A172 (cell line): ENCODE data around the gene SNAP23. TPM values are rescaled to one million over a fixed set of nuclear protein-coding genes. Genes with fewer than 3 reads are reported as not detected.
"Not testable (repeated sequence)": the region's sequence is repeated elsewhere in the genome, so short reads cannot be mapped to it uniquely, and the experiment has no call there.

ENCODE experiments used
- DNase-seq: peaks from one replicate; pipeline ENCODE4 v3.0.0-alpha.2; 2015; ENCODE audit warnings: low spot score
- total RNA-seq: library from RNA; depleted of rRNA; stranded (reverse); fragments of >200 nt; shearing (Covaris generic); gene quantifications from 2 replicates; pipeline ENCODE4 v1.2.3, GENCODE V29; 2014

Gene SNAP23
- total RNA-seq, 1 experiment from 2014 or later, result 64.1 TPM

DNA sequence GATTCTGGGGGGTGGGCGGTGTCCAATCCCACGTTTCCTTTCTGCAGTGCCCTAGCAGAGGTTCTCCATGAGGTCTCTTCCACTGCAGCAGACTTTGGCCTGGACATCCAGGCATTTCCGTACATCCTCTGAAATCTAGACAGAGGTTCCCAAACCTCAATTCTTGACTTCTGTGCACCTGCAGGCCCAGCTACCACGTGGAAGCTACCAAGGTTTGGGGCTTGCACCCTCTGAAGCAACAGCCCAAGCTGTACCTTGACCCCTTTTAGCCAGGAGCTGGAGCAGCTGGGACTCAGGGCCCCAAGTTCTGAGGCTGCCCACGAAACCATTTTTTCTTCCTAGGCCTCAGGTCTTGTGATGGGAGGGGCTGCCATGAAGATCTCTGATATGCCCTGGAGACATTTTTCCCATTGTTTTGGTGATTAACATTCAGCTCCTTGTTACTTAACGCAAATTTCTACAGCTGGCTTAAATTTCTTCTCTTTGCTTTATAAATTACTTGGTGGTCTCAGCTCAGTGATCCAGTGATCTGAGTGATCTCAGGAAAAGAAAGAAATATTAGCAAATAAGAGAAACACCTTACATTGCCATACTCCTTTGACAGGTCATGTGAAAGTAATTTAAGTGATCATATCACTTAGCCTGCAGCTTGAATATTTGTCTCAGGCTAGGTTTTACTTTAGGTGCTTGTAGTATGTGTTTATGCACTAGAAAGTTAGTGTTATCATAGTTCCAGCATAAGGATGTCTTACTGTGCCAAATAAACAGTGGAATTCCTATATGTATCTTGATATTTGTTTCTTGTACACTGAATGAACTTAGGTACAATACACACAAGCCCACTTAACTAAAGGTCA lies 3.0 kb downstream of the SNAP23 start:
- DNase-seq, result no peak

DNA sequence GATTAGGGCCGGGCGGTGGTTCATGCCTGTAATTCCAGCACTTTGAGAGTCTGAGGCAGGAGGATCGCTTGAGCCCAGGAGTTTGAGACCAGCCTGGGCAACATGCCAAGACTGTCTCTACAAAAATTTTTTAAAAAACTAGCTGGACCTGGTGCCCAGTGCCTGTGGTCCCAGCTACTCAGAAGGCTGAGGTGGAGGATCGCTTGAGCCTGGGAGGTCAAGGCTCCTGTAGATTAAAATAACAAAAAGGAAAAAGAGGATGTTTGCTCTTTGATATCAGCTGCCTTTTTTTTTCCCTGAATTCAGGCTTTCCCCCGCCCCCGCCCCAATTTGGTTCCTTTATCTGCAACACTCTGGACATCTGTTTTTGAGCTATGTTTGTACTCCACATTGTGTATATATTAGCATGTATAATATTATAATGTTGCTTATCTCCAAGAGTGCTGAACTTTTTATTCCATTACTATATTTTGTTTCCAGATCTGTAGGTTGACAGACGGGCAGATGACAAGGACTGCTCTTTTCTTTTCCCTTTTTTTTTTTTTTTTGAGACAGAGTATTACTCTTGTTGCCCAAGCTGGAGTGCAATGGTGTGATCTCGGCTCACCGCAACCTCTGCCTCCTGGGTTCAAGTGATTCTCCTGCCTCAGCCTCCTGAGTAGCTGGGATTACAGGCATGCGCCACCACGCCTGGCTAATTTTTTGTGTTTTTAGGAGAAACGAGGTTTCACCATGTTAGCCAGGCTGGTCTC lies 4.6 kb downstream of the SNAP23 start:
- peak; percentile 8 for DNase-seq

DNA sequence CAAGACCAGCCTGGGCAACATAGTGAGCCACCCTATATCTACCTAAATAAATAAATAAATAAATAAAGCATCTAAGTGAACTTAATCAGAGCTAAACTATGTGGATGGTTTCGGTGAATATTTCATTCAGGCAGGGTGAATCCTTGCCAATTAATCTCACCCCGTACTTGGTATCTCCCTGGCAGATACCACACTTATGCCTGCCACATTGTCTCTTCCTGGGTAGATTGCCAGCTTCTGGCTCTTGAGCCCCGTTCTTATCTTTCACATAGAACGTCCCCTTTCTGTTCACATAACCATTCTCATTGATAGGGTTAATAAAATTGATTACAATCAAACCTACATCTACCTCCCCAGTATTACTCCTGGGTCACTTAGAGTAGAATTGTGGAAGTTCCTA lies 7.0 kb downstream of the SNAP23 start:
- no peak for DNase-seq

DNA sequence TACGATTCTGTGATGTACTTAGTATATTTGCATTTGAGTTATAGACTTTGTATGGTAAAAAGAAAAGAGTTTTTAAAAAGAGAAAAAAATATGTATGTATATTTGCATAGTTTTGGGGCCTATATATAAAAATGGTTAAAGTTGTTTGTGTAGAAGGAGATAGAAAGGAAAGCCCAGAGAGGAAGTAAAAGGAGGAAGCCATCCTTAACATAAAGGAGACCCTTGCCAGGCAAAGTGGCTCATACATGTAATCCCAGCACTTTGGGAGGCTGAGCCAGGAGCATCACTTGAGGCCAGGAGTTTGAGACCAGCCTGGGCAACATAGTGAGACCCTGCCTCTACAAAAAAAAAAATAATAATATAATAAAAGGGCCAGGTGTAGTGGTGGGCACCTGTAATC lies 8.4 kb downstream of the SNAP23 start:
- DNase-seq, result no peak

DNA sequence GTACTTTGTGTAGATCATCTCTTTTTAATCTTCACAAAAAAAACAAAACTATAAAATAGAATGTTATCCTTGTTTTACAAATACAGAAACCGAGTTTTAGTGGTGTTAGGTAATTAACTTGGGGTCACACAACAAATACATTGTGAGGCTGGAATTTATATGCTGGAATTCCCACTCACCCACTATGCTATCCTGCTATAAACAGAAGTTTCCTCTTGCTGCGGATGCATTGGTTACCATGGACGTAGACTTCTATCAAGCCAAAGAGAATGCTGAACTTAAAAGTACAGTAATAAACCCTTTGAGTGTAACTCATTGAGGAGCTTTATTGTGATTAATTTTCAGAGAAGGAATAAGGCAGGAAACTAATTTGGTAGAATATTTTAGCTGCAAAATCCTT lies 9.2 kb downstream of the SNAP23 start:
- DNase-seq, result no peak

DNA sequence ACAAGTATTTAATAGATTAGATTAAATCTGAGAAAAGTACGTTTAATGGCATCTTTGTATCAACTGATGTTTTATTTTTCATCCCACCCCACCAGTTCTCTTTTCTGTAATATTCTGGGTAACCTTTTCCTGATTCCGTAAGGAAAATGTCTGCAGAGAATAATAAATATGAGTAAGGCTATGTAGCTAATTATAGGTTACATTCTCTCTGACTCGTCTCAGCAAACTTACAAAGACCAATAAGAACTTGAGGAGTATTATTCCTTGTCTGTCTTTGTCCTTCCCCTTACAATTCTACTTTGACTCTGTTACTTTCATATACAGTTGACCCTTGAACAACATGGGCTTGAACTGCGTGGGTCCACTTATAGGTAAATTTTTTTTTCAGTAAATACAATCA lies 12.1 kb downstream of the SNAP23 start:
- DNase-seq, result no peak

DNA sequence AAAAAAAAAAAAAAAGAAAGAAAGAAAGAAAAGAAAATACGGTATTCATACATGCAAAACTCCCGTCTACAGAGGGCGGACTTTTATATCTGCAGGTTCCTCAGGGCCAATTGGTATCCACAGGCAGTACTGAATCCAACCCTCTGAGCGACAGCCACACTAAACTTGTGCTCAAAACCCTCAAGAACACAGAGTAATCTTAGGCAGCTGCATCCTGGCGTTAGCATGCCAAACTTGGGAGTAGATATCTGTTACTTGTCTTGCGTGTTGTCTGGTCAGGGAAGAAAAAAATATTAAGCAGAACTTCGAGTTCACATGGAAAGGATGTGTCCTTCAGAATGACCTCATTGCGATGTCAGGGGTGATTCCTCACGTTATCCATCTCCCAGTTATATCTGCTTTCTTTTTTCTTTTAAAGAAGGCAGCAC lies 12.8 kb downstream of the SNAP23 start:
- no peak for DNase-seq

DNA sequence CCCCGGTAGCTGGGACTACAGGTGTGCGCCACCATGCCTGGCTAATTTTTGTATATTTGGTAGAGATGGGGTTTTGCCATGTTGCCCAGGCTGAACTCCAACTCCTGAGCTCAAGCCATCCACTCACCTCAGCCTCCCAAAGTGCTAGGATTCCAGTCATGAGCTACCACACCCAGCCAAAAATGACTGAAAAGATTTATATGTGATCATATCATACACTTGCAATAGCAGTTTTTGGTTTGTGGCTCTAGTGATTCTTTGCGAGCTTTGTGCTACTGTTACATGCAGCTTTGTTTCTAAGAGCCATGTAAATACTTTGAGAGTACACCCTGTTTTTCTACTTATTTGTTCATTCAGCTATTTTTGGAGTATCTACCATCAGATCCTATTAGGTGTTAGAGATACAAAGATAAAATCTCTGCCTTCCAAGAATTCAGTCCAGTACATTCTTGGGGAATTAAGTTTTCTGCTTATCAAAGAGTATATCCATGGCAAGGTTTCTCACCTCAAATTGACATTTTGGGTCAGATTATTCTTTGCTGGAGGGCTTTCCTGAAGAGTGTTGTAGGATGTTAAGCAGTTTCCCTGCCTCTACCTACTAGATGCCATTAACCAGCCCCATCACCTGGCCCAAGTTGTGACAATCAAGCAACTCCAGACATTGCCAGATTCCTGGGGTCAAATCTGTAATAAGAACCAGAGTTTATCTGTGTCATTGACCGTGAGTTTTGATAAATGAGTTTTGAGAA lies 15.0 kb downstream of the SNAP23 start:
- DNase-seq, result no peak

DNA sequence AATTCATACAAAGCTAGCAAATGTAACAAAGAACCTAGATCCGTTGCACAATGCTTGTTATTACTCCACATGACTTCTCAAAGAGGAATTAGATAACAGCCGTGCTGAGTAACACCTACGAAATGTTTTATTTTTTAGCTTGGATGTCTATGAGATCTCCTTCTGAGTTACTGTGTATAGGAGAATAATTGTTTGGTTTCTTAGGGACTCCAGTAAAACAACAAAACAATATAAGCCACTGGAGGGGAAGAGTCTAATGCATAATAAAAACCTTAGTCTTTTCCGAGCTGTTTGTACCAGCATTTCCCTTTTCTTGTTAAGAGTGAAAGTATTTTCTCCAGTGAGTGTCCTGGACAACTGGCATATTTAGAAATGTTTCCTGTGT lies 15.6 kb downstream of the SNAP23 start:
- DNase-seq, result peak; percentile 25

DNA sequence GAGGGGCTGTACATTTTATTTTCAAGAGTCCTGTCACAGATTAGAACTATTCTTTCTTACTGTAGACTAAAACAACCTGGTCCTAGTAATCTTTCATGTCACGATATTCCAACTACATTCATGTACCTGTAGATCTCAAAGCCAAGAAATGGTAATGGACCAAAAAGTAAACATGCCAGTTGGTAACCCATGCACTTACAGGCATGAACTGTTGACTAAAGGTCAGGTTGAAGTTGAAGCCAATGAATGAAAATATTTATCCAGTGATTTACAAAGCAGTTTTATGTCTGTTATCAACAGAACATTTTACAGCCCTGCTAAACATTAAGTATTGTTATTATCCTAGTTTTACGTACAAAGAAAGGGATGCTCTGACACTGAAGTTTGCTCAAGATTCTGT lies 27.9 kb downstream of the SNAP23 start:
- no peak for DNase-seq

DNA sequence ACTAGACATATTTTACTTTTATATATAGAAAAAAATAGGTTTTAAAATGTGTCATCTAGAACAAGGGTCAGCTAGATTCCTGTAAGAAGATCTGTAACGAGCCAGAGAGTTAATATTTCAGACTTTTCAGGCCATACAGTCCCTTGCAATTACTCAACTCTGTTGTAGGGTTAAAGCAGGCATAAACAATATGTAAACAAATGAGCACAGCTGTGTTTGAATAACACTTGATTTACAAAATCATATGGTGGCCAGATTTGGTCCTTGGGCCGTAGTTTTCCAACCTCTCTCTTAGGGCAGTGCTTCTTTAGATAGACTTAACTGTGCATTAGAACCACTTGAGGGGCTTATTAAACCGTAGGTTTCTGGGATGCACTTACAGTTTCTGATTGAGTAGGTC lies 33.5 kb downstream of the SNAP23 start:
- no peak for DNase-seq

DNA sequence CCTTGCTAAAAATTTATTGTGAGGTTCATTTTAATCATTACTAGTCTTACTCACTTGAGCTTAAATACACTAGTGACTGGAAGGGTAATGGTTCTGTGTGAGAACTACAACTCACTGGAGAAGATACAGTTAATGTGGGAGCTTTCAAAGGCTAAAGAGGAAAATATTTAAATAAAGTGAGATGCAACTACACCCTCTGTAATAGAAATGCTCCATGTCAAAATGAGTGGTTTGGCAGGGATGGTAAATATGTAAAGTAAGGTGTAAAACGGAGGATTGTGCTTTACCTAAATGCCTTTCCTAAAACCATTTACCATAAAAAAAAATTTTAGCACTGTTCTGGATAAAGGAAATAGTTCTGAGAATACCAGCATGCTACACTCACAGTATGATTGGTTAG lies 37.8 kb downstream of the SNAP23 start:
- DNase-seq, result no peak

DNA sequence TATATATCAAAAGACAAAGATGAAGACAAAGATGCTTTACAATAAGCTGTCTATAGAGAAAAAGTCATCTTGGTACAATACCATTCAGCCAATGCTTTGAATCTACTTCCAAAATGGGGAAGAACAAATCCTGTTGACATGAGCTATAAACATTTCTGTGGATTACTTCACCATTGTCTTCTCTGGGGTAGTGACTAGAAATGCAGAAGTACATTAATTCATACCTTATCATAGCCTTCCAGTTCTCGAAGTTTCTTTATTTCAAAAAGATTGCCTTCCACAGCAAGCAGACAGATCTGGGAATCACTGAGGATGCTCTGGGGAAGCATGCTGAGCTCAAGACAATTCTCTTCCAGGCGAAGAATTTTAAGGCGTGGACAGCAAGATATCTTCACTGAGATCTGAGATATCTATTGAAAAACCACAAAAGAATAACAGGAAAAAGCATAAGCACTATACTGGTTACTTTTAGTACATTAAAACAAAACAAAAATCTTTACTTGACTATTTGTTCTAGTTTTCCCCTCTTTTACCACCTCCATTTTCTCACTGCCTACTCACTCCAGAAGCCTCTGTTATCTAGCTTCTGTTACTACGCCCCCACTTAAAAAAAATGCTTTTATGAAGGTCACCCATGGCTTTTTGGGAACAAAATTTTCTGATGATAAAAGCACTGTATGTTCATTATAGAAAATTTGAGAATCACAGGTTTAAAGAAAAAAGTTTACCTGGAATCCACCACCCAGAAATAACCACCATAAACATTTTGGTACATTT lies 49.6 kb downstream of the SNAP23 start:
- peak; percentile 5 for DNase-seq

DNA sequence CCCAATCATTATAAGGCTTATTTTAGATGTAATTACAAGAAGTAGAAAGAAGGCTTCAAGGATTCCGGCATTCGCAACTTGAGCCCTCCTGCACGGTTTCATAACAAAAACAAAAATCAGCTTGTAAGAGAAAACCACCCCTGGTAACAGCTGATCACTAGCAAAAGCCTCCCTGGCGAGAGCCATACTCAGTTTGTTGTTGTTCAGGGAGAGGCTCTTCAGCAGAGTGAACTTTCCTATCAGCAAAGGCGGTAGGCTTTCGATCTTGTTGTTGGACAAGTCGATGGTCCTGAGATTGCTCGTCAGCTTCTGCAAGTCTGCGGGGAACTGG lies 52.4 kb downstream of the SNAP23 start:
- peak; percentile 23 for DNase-seq

DNA sequence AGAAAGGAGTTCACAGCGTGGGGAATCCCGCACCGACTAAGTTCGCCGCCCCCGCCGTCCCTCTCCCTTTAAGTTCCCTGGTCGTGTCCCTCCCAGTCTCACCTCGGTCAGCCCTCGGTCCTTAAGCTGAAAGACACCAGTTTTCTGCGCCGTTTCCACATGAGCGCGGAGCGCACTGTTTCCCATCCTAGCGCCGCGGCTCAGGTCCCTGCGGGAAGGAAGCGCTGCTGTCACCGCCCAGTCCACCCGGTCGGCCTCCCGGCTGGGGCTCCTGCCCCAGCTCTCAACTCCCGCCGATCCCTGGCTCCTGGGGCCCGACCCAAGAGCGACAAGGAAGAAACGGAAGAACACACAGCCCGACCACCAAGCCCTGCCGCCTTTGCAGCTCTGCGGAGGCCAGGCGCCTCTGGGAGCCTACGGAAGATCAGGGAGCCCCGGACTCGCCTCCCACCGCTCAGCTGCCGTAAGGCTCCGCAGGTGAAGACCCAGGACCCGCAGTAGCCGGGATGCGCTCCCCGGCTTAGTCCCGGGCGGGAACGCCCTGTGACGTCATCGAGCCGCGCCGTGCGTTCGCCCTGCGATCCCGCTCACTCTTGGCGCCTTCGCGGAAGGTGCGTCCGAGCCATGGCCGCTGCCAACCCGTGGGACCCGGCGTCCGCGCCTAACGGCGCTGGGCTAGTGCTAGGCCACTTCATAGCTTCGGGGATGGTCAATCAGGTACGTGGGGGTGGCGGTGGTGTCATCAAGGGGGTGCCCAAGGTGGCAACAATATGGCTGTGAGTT lies 53.0 kb downstream of the SNAP23 start, which contains the start of the genes HAUS2 and LRRC57:
HAUS2 (plus strand) TSS at position 590 of the 783 bp plus-strand sequence; CDS start at position 625, 35 bp downstream.
LRRC57 (minus strand) TSS at position 545 of the 783 bp plus-strand sequence; CDS start at position 186, 359 bp downstream.
- peak; percentile 65 for DNase-seq

DNA sequence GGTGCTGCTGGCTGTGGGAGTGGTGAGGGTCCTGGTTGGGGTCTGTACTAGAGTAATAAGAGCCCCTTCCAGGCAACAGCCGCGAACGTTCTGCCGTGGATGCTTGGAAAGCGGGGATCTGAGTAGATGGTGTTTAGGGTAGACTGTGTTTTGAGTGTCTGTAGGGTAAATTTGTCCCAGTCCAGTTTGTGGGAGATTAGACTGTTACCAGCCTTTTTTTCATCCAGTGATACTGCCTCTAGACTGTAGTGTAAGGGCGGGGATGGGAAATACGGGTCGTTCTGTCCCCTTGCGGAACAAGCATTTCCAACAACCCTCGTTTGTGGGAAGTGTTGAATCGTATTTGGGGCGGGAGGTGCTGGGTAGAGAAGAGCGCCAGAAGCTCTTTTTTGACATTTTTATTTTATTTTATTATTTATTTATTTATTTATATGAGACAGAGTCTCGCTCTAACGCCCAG lies 53.6 kb downstream of the SNAP23 start:
- DNase-seq, result peak; percentile 45

DNA sequence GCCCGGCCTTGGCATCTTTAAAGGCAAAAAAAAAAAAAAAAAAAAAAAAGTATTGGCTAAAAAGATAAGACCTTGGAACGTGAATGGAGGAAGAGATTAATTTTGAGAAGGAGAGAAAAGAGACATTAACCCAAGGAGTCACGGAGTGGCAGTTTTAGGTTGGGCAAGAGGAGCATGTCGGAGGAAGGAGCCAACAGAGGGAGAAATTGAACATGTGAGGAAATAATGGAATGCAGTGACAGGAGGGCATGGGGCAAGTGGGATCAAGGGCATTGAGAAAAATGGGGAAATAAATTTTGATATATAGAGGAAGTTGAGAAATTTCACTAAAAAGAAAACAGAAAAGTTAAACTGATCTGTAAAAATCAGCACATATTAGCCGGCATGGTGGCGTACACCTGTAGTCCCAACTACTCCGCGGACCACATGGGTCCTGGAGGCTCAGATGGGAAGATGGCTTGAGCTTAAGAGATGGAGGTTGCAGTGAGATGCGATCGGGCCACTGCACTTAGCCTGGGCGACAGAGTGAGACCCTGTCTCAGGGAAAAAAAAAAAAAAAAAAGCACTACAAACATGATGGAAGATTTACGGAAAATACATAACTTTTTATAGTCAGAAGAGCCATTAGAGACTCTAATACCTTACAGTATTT lies 54.4 kb downstream of the SNAP23 start:
- DNase-seq, result no peak

DNA sequence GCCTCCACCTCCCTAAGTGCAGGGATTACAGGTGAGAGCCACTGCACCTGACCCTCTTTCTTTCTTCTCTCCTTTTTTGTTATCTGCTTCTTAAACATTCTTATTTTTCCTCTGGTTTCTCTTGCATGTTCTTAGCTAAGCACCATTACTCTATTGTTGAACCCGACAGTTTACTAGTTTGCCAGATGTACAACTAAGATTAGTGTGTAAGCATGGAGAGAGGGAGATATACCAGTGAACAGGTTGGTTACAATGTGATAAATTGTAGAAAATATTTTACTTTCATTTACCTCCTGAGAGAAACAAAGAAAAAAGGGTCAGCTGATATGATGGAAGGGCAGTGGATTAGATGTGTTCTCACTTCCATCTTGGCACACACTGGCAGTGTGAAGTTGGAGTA lies 58.1 kb downstream of the SNAP23 start:
- no peak for DNase-seq

DNA sequence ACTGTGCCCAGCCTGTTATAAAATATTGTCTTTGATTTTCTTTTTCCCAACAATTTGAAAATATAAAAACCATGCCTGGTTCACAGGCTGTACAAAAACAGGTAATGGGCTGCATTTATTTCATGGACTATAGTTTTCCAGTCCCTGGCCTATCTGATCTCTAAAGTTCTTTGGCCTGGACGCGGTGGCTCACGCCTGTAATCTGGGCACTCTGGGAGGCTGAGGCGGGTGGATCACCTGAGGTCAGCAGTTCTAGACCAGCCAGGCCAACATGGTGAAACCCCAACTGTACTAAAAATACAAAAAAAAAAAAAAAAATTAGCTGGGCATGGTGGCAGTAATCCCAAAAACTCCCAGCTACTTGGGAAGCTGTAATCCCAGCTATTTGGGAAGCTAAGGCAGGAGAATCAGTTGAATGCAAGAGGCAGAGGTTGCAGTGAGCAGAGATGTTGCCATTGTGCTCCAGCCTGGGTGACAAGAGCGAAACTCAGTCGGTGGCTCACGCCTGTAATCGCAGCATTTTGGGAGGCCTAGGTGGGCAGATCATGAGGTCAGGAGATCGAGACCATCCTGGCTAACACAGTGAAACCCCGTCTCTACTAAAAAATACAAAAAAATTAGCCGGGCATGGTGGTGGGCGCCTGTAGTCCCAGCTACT lies 61.2 kb downstream of the SNAP23 start:
- not testable (repeated sequence) for DNase-seq
